GM12878 (cell line): Measurements from ENCODE around the gene RAC3. TPM values are rescaled to one million over a fixed set of nuclear protein-coding genes. Genes with fewer than 3 reads are reported as not detected.

Source experiments
- BCLAF1 ChIP-seq: fragments of 450-650 bp; IDR thresholded peaks from 2 replicates; pipeline ENCODE4 v1.6.1; 2017; ENCODE audit warnings: antibody characterized with exemption, mild to moderate bottlenecking, moderate library complexity
- CTCF ChIP-seq, 3 experiments: IDR thresholded peaks in 2 of 3; conservative IDR thresholded peaks in 1 of 3; 2 replicates each; pipeline ENCODE4 v1.5.1; 2011; ENCODE audit warnings: low read depth in 3 of 3, low read length in 3 of 3, mild to moderate bottlenecking in 3 of 3, control low read depth in 2 of 3, moderate library complexity in 2 of 3, inconsistent platforms in 1 of 3, mixed read lengths in 1 of 3; ENCODE audit not compliant: control insufficient read depth in 2 of 3, insufficient read depth in 1 of 3; ENCODE audit errors: extremely low read depth in 1 of 3
- JUNB ChIP-seq: IDR thresholded peaks from 2 replicates; pipeline ENCODE4 v1.6.1; 2016; ENCODE audit warnings: antibody characterized with exemption, mild to moderate bottlenecking
- MTA2 ChIP-seq: fragments of 450-650 bp; IDR thresholded peaks from 2 replicates; pipeline ENCODE4 v1.6.1; 2016; ENCODE audit warnings: low read depth, mild to moderate bottlenecking, moderate library complexity
- NR2C1 ChIP-seq: fragments of 450-650 bp; IDR thresholded peaks from 2 replicates; pipeline ENCODE4 v1.6.1; 2017; ENCODE audit warnings: antibody characterized with exemption, mild to moderate bottlenecking, moderate library complexity
- PKNOX1 ChIP-seq: fragments of 450-650 bp; IDR thresholded peaks from 2 replicates; pipeline ENCODE4 v1.6.1; 2016; ENCODE audit warnings: mild to moderate bottlenecking
- SPI1 ChIP-seq: IDR thresholded peaks from 2 replicates; pipeline ENCODE4 v1.6.1; 2011; ENCODE audit warnings: low read depth, mild to moderate bottlenecking, low read length, moderate library complexity, borderline replicate concordance; ENCODE audit not compliant: insufficient read depth
- SRF ChIP-seq, 2 experiments: IDR thresholded peaks; 2 replicates each; pipeline ENCODE4 v1.6.1; 2011; ENCODE audit warnings: low read depth in 2 of 2, low read length in 2 of 2, mild to moderate bottlenecking in 1 of 2, moderate library complexity in 1 of 2
- STAT3 ChIP-seq: IDR thresholded peaks from 2 replicates; pipeline ENCODE4 v1.6.1; 2011; ENCODE audit warnings: low read depth, low read length, improper control_type of control experiment
- TCF3 ChIP-seq: IDR thresholded peaks from 2 replicates; pipeline ENCODE4 v1.6.1; 2012; ENCODE audit warnings: low read depth, mild to moderate bottlenecking, low read length, borderline replicate concordance; ENCODE audit not compliant: insufficient read depth
- ZBTB33 ChIP-seq: fragments of 450-650 bp; IDR thresholded peaks from 2 replicates; pipeline ENCODE4 v1.6.1; 2017; ENCODE audit warnings: mild to moderate bottlenecking
- polyA plus RNA-seq, 11 experiments: library from polyadenylated mRNA; depleted of rRNA in 4 of 11; unstranded in 6 of 11; stranded (reverse) in 5 of 11; fragments of >200 nt; fragmentation: Nextera tagmentation in 4 of 11; fragmentation: Illumina TruSeq in 1 of 11; extraction: Ambion mirVana in 4 of 11; extraction: Trizol in 1 of 11; gene quantifications; 1 replicate in 1 of 11; 2 replicates in 10 of 11; pipeline versions ENCODE4 v1.2.1 to v1.2.3, GENCODE V29; 2011 to 2016; ENCODE audit warnings: inconsistent platforms in 2 of 11, missing spikeins in 2 of 11, low read depth in 1 of 11
- total RNA-seq, 4 experiments: library from RNA; depleted of rRNA in 3 of 4; stranded (reverse); fragments of >200 nt in 3 of 4; fragmentation: Illumina TruSeq in 1 of 4; extraction: Trizol in 1 of 4; gene quantifications; 2 replicates each; pipeline versions ENCODE4 v1.2.1 to v1.2.3, GENCODE V29; 2013 to 2021

Gene RAC3
- total and polyA plus RNA-seq, 10 of the 15 experiments (the other 5 are each of a cell fraction or from before 2014, with no cell fraction given), result 0.11 to 32.9 (median 6.7) TPM

GRCh38 chr17:81998212-81998611, 33.3 kb upstream of the RAC3 start (continued):
- TF ChIP-seq BCLAF1, result no peak
- no peak for TF ChIP-seq CTCF (IDR thresholded peaks at IDR 0.05 in 2 of 3, conservative IDR thresholded peaks at IDR 0.05 in 1 of 3; ENCODE audit: control insufficient read depth in 2 of 3, extremely low read depth in 1 of 3, insufficient read depth in 1 of 3, low read depth in 3 of 3, low read length in 3 of 3)
- no peak for TF ChIP-seq SRF (IDR thresholded peaks at IDR 0.05; ENCODE audit: low read depth in 2 of 2, low read length in 2 of 2)
- no peak for TF ChIP-seq ZBTB33
- TF ChIP-seq MTA2, result no peak
- no peak for TF ChIP-seq JUNB
- TF ChIP-seq TCF3, result no peak
- no peak for TF ChIP-seq STAT3
- no peak for TF ChIP-seq NR2C1
- TF ChIP-seq SPI1, result no peak
- no peak for TF ChIP-seq PKNOX1
- TF ChIP-seq, all 136 proteins: peak for 0
